ENCODE data around the gene ISG15.

- TF ChIP-seq CTCF (IDR thresholded peaks at IDR 0.05; ENCODE audit: low read length): no peak
- no peak for TF ChIP-seq EZH2 (IDR thresholded peaks at IDR 0.05; ENCODE audit: borderline replicate concordance, low read length)
Observed at GRCh38 chr1:1023700-1024099, 10.4 kb downstream of the ISG15 start.
